ENCODE data around the gene FEZ2.

- TF ChIP-seq, protein P1, sequence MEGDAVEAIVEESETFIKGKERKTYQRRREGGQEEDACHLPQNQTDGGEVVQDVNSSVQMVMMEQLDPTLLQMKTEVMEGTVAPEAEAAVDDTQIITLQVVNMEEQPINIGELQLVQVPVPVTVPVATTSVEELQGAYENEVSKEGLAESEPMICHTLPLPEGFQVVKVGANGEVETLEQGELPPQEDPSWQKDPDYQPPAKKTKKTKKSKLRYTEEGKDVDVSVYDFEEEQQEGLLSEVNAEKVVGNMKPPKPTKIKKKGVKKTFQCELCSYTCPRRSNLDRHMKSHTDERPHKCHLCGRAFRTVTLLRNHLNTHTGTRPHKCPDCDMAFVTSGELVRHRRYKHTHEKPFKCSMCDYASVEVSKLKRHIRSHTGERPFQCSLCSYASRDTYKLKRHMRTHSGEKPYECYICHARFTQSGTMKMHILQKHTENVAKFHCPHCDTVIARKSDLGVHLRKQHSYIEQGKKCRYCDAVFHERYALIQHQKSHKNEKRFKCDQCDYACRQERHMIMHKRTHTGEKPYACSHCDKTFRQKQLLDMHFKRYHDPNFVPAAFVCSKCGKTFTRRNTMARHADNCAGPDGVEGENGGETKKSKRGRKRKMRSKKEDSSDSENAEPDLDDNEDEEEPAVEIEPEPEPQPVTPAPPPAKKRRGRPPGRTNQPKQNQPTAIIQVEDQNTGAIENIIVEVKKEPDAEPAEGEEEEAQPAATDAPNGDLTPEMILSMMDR (IDR thresholded peaks at IDR 0.05; ENCODE audit: extremely low read depth in 1 of 2, insufficient read depth in 1 of 2, low read depth in 1 of 2, low read length in 2 of 2): no peak
- TF ChIP-seq MYC (IDR thresholded peaks at IDR 0.05; ENCODE audit: low read depth, low read length): no peak
- no peak for TF ChIP-seq POLR2AphosphoS5 (IDR thresholded peaks at IDR 0.05; ENCODE audit: insufficient read depth, low read depth, low read length)
Observed at GRCh38 chr2:36625304-36625703, 27.3 kb upstream of the FEZ2 start.
